Measurements from ENCODE around the gene GFI1B. TPM values are rescaled to one million over a fixed set of nuclear protein-coding genes. Genes with fewer than 3 reads are reported as not detected.

GFI1B gene
- total RNA-seq, 4 donors from 2014 or later = not detected

DNA sequence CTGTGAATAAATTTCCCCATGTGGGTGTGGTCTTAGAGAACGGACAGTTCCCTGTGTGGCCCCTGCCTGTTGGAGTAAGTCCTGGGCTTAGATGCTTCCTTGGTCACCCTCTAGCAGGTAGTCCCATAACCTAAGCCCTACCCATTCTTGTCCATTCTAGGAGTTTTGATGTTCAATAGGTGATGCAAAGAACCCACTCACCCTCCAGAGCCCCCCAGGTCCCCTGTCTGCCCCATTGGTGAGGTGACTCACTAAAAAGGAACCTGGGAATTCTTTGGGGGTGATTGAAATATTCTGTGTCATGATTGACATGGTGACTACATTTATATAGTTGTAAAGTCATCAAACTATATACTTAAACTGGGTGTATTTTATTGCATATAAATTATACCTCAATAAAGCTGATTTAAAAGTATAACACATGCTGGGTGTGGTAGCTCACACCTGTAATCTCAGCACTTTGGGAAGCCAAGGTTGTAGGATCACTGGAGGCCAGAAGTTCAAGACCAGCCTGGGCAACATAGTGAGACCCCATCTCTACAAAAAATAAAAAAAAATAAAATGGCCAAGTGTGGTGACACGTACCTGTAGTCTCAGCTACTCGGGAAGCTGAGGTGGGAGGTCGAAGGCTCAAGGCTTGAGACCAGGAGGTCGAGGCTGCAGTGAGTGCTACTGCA, 31.6 kb downstream of the GFI1B start:
- DNase-seq (ENCODE audit: low spot score in 2 of 2) = no peak

DNA sequence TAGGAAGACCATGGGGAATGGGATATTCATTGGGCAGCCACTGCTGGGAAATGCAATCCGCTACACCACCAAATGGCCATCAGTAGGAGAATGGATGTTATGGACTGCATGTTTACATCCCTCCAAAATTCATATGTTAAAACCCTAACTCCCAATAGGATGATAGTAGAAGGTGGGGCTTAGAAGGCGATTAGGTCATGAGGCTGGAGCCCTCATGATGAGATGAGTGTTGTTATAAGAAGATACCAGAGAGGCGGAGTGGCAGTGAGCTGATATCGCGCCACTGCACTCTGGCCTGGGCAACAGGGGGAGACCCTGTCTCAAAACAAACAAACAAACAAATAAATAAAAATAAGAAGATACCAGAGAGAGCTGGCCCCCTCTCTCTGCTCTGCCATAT, 36.2 kb downstream of the GFI1B start:
- Histone ChIP-seq H3K4me1 (no peaks in the 10 kb centered on the region), H3K27ac (no peak overlapping the region), H3K27me3 (no peaks in the 10 kb centered on the region), H3K36me3 (no peaks in the 10 kb centered on the region), H3K4me3 (no peak overlapping the region), H3K9me3 (peaks cover 0 to 49% (median 0%) of the 10 kb centered on the region in 4 donors)
- WGBS, 2 donors = 82 to 95% methylated on average over 5 of the region's 5 CpGs
- TF ChIP-seq POLR2A (IDR thresholded peaks at IDR 0.05) (no peak), EP300 (IDR thresholded peaks at IDR 0.05) (no peak)
- TF ChIP-seq, protein P1, sequence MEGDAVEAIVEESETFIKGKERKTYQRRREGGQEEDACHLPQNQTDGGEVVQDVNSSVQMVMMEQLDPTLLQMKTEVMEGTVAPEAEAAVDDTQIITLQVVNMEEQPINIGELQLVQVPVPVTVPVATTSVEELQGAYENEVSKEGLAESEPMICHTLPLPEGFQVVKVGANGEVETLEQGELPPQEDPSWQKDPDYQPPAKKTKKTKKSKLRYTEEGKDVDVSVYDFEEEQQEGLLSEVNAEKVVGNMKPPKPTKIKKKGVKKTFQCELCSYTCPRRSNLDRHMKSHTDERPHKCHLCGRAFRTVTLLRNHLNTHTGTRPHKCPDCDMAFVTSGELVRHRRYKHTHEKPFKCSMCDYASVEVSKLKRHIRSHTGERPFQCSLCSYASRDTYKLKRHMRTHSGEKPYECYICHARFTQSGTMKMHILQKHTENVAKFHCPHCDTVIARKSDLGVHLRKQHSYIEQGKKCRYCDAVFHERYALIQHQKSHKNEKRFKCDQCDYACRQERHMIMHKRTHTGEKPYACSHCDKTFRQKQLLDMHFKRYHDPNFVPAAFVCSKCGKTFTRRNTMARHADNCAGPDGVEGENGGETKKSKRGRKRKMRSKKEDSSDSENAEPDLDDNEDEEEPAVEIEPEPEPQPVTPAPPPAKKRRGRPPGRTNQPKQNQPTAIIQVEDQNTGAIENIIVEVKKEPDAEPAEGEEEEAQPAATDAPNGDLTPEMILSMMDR (IDR thresholded peaks at IDR 0.05) = no peak
- no peak for DNase-seq (ENCODE audit: low spot score in 2 of 2)

More for the DNA sequence above, 31.6 kb downstream of the GFI1B start:
- Histone ChIP-seq H3K27me3 (no peaks in the 10 kb centered on the region), H3K4me1 (no peaks in the 10 kb centered on the region), H3K36me3 (no peaks in the 10 kb centered on the region), H3K4me3 (no peak overlapping the region), H3K27ac (no peak overlapping the region), H3K9me3 (peaks cover 0 to 20% (median 0%) of the 10 kb centered on the region in 4 donors)
- 74 to 78% methylated on average over 5 of the region's 5 CpGs for WGBS, 2 donors
- TF ChIP-seq, protein P1 (IDR thresholded peaks at IDR 0.05) = no peak
- no peak for TF ChIP-seq EP300 (IDR thresholded peaks at IDR 0.05)
- no peak for TF ChIP-seq POLR2A (IDR thresholded peaks at IDR 0.05)

DNA sequence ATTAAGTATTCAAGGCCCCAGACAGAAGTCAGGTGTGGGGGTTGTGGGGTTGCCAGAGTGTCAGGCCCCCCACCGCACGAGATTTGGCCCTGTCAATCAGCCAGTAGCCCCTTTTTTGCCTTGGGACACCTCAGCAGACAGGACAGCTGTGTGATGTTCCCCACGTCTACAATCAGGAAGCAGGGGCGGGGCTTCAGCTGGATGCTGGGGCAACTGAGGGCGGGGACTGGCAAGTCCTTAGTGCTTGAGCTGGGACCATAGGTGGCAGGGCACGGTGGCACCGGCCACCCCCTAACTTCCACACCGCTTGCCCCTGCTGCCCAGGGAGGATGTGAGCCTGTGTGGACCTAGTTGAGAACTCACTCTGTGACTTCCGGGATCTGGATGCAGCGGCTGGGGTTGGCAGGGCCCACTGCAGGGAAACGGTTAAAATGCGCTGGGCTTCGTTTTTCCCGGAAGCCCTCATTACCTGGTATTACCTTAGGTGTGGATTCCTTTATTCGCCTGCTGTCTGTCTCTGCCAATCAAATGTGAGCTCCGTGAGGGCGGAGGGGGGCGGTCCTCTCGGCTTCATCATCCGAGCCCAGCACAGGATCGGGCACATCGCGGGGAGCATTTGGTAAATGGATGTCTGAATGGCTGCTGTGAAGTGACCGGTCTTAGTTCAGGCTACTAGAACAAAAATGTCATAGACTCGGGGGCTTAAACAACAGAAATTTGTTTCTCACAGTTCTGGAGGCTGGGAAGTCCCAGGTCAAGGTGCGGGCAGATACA, 44.8 kb downstream of the GFI1B start:
- Histone ChIP-seq H3K9me3 (peaks cover 0 to 2% (median 0%) of the 10 kb centered on the region in 4 donors), H3K4me1 (peaks cover 0 to 11% (median 0%) of the 10 kb centered on the region in 4 donors), H3K4me3 (no peak overlapping the region), H3K36me3 (no peaks in the 10 kb centered on the region), H3K27ac (no peak overlapping the region), H3K27me3 (no peaks in the 10 kb centered on the region)
- DNase-seq (ENCODE audit: low spot score in 2 of 2) = no peak
- 74 to 80% methylated on average over 23 to 26 of the region's 26 CpGs for WGBS, 2 donors
- TF ChIP-seq EP300 (IDR thresholded peaks at IDR 0.05) = no peak
- TF ChIP-seq, protein P1 (IDR thresholded peaks at IDR 0.05) = no peak
- no peak for TF ChIP-seq POLR2A (IDR thresholded peaks at IDR 0.05)

DNA sequence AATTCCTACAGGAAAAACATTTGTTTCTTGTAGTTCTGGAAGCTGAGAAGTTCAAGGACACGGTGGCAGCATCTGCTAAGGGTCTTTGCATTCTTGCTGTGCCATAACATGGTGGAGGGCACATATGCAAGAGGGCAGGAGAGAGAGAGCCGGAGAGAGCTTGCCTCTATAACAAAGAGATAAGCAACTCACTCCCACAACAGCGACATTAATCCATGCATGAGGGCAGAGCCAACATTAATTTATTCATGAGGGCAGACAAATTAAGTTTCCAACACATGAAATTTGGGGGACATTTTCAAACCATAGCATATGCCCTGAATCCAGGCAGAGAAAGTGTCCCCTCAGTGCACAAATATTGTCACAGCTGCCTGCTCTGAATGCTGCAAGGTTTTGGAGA, 47.9 kb downstream of the GFI1B start:
- Histone ChIP-seq H3K27ac (no peak overlapping the region), H3K4me1 (peaks cover 0 to 30% (median 11%) of the 10 kb centered on the region in 4 donors), H3K36me3 (no peaks in the 10 kb centered on the region), H3K9me3 (no peaks in the 10 kb centered on the region), H3K27me3 (no peaks in the 10 kb centered on the region), H3K4me3 (no peak overlapping the region)
- 35 to 67% methylated on average over 3 of the region's 3 CpGs for WGBS, 2 donors
- TF ChIP-seq EP300 (IDR thresholded peaks at IDR 0.05) (no peak), POLR2A (IDR thresholded peaks at IDR 0.05) (no peak)
- TF ChIP-seq, protein P1 (IDR thresholded peaks at IDR 0.05) = no peak
- DNase-seq (ENCODE audit: low spot score in 2 of 2) = no peak

DNA sequence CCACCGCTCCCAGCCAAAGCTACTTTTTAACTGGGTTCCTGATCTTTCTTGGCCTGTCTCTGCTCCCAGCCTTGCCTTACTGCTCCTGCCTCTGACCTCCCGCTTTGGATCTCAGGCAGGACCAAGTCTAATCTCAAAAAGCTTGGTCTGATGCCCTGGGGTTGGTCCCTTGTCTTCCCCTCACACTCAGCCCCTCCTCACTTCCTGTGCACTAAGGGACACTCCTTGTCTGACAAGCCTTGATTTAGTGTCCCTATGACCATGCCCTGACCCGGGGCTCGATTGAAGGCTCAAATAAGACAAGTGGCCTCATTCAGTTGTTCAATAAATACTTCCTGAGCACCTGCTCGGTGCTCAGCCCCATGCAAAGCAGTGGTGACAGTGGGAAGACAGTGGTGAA, 48.6 kb downstream of the GFI1B start:
- WGBS, 2 donors = 36 to 43% methylated on average over 5 of the region's 5 CpGs
- no peak overlapping the region for H3K27ac ChIP-seq
- H3K9me3 ChIP-seq = no peaks in the 10 kb centered on the region
- H3K27me3 ChIP-seq = no peaks in the 10 kb centered on the region
- H3K36me3 ChIP-seq = no peaks in the 10 kb centered on the region
- TF ChIP-seq, protein P1 (IDR thresholded peaks at IDR 0.05) = no peak
- TF ChIP-seq EP300 (IDR thresholded peaks at IDR 0.05) (no peak), POLR2A (IDR thresholded peaks at IDR 0.05) (no peak)
- no peak for DNase-seq (ENCODE audit: low spot score in 2 of 2)
- H3K4me1 ChIP-seq = peaks cover 3 to 35% (median 18%) of the 10 kb centered on the region in 4 donors
- no peak overlapping the region for H3K4me3 ChIP-seq
